Astrocyte (in vitro differentiated cells and primary cell): ENCODE results near the gene EXD2. TPM values are rescaled to one million over a fixed set of nuclear protein-coding genes. Genes with fewer than 3 reads are reported as not detected.

Source experiments
- DNase-seq: peaks from one replicate; pipeline ENCODE4 v3.0.0-alpha.2; 2010; ENCODE audit warnings: low read depth
- FAIRE-seq: peaks from 2 replicates; lab custom pipeline; 2011; peaks lifted over from hg19 to GRCh38; lab: Jason Lieb, UNC
- H2AFZ ChIP-seq: 2 replicates; pipeline ENCODE4 v1.6.0; 2012; ENCODE audit warnings: low read depth, low read length, inconsistent platforms
- H3K27ac ChIP-seq: 2 replicates; pipeline ENCODE4 v1.5.1; 2011; ENCODE audit warnings: low read depth, low read length, inconsistent platforms
- H3K27me3 ChIP-seq: 2 replicates; pipeline ENCODE4 v1.6.0; 2011; ENCODE audit warnings: low read length, inconsistent platforms; ENCODE audit not compliant: insufficient read depth
- H3K36me3 ChIP-seq: 2 replicates; pipeline ENCODE4 v1.5.1; 2011; ENCODE audit warnings: low read length, inconsistent platforms; ENCODE audit not compliant: insufficient read depth
- H3K4me1 ChIP-seq: 2 replicates; pipeline ENCODE4 v1.5.1; 2011; ENCODE audit warnings: low read length, inconsistent platforms; ENCODE audit not compliant: insufficient read depth
- H3K4me2 ChIP-seq: 2 replicates; pipeline ENCODE4 v1.6.0; 2012; ENCODE audit warnings: low read length, inconsistent platforms
- H3K4me3 ChIP-seq: 2 replicates; pipeline ENCODE4 v1.5.1; 2011; ENCODE audit warnings: low read depth, mild to moderate bottlenecking, low read length, inconsistent platforms; ENCODE audit not compliant: insufficient read depth
- H3K79me2 ChIP-seq: 2 replicates; pipeline ENCODE4 v1.6.0; 2012; ENCODE audit warnings: mild to moderate bottlenecking, low read length, inconsistent platforms; ENCODE audit not compliant: insufficient read depth
- H3K9ac ChIP-seq: 2 replicates; pipeline ENCODE4 v1.6.0; 2012; ENCODE audit warnings: mild to moderate bottlenecking, low read length, inconsistent platforms
- H3K9me3 ChIP-seq: 2 replicates; pipeline ENCODE4 v1.5.1; 2012; ENCODE audit warnings: low read depth, mild to moderate bottlenecking, low read length, inconsistent platforms; ENCODE audit not compliant: insufficient read depth
- H4K20me1 ChIP-seq: 2 replicates; pipeline ENCODE4 v1.6.0; 2012; ENCODE audit warnings: low read length, inconsistent platforms; ENCODE audit not compliant: insufficient read depth
- H3K27ac Mint-ChIP-seq: one replicate; pipeline ENCODE4 v1.8.0; 2021; ENCODE audit warnings: mild to moderate bottlenecking, mixed read lengths; ENCODE audit not compliant: unreplicated experiment
- H3K27me3 Mint-ChIP-seq: one replicate; pipeline ENCODE4 v1.8.0; 2021; ENCODE audit warnings: low read depth, mixed read lengths; ENCODE audit not compliant: unreplicated experiment
- H3K36me3 Mint-ChIP-seq: one replicate; pipeline ENCODE4 v1.8.0; 2021; ENCODE audit warnings: low read depth, mixed read lengths; ENCODE audit not compliant: unreplicated experiment
- H3K4me1 Mint-ChIP-seq: one replicate; pipeline ENCODE4 v1.8.0; 2021; ENCODE audit warnings: low read depth, mixed read lengths; ENCODE audit not compliant: unreplicated experiment
- H3K4me3 Mint-ChIP-seq: one replicate; pipeline ENCODE4 v1.8.0; 2021; ENCODE audit warnings: mild to moderate bottlenecking, moderate library complexity, mixed read lengths; ENCODE audit not compliant: unreplicated experiment
- H3K9me3 Mint-ChIP-seq: one replicate; pipeline ENCODE4 v1.8.0; 2021; ENCODE audit warnings: mild to moderate bottlenecking, mixed read lengths; ENCODE audit not compliant: unreplicated experiment
- CTCF ChIP-seq: IDR thresholded peaks from 2 replicates; pipeline ENCODE4 v1.5.1; 2011; ENCODE audit warnings: low read depth, mild to moderate bottlenecking, inconsistent platforms, low read length, moderate library complexity; ENCODE audit not compliant: insufficient read depth
- EZH2 ChIP-seq: IDR thresholded peaks from 2 replicates; pipeline ENCODE4 v1.6.1; 2012; ENCODE audit warnings: mild to moderate bottlenecking, low read length, inconsistent platforms; ENCODE audit not compliant: insufficient read depth
- total RNA-seq: library from RNA; stranded (reverse); gene quantifications from 2 replicates; pipeline ENCODE4 v1.2.1, GENCODE V29; 2021

Gene EXD2
- total RNA-seq, 1 donor from 2014 or later, result 30.7 TPM

- Histone ChIP-seq H3K4me1 (no peaks in the 10 kb centered on the region), H3K36me3 (peaks cover 7% of the 10 kb centered on the region), H4K20me1 (no peaks in the 10 kb centered on the region), H2AFZ (no peak overlapping the region), H3K4me2 (no peak overlapping the region), H3K9me3 (no peaks in the 10 kb centered on the region), H3K9ac (no peak overlapping the region), H3K4me3 (no peak overlapping the region), H3K79me2 (no peaks in the 10 kb centered on the region), H3K27ac (no peak overlapping the region), H3K27me3 (no peaks in the 10 kb centered on the region)
- Mint-ChIP-seq H3K4me3 (no peak overlapping the region), H3K36me3 (peaks cover 27% of the 10 kb centered on the region), H3K4me1 (peaks cover 6% of the 10 kb centered on the region), H3K9me3 (no peaks in the 10 kb centered on the region), H3K27me3 (no peaks in the 10 kb centered on the region), H3K27ac (no peak overlapping the region)
- no peak for FAIRE-seq
- DNase-seq, result no peak
- TF ChIP-seq EZH2 (no peak), CTCF (no peak)
These were observed 44.4 kb downstream of the EXD2 start for GRCh38 chr14:69235708-69236107.

GRCh38 chr14:69237142-69237541 is 45.8 kb downstream of the EXD2 start:
- Mint-ChIP-seq H3K27ac (no peak overlapping the region), H3K36me3 (peaks cover 26% of the 10 kb centered on the region), H3K4me3 (no peak overlapping the region), H3K4me1 (peaks cover 10% of the 10 kb centered on the region), H3K9me3 (no peaks in the 10 kb centered on the region), H3K27me3 (no peaks in the 10 kb centered on the region)
- H3K4me2 ChIP-seq, result no peak overlapping the region
- H3K79me2 ChIP-seq, result no peaks in the 10 kb centered on the region
- no peak overlapping the region for H3K27ac ChIP-seq
- DNase-seq (no peak), FAIRE-seq (no peak)
- H3K4me3 ChIP-seq, result no peak overlapping the region
- peaks cover 4% of the 10 kb centered on the region for H3K36me3 ChIP-seq
- H3K27me3 ChIP-seq, result no peaks in the 10 kb centered on the region
- H4K20me1 ChIP-seq, result no peaks in the 10 kb centered on the region
- no peaks in the 10 kb centered on the region for H3K9me3 ChIP-seq
- no peak for TF ChIP-seq EZH2
- TF ChIP-seq CTCF, result no peak
- H3K9ac ChIP-seq, result no peak overlapping the region
- no peaks in the 10 kb centered on the region for H3K4me1 ChIP-seq
- no peak overlapping the region for H2AFZ ChIP-seq

GRCh38 chr14:69237584-69237983 is 46.3 kb downstream of the EXD2 start:
- DNase-seq (no peak), FAIRE-seq (no peak)
- H3K4me3 ChIP-seq, result no peak overlapping the region
- H3K9me3 ChIP-seq, result no peaks in the 10 kb centered on the region
- H3K4me3 Mint-ChIP-seq, result no peak overlapping the region
- H3K27ac Mint-ChIP-seq, result no peak overlapping the region
- TF ChIP-seq EZH2 (no peak), CTCF (no peak)
- no peak overlapping the region for H3K4me2 ChIP-seq
- no peaks in the 10 kb centered on the region for H3K4me1 ChIP-seq
- no peaks in the 10 kb centered on the region for H4K20me1 ChIP-seq
- peaks cover 26% of the 10 kb centered on the region for H3K36me3 Mint-ChIP-seq
- H3K9me3 Mint-ChIP-seq, result no peaks in the 10 kb centered on the region
- H3K36me3 ChIP-seq, result peaks cover 4% of the 10 kb centered on the region
- no peaks in the 10 kb centered on the region for H3K27me3 ChIP-seq
- H2AFZ ChIP-seq, result no peak overlapping the region
- H3K27me3 Mint-ChIP-seq, result no peaks in the 10 kb centered on the region
- H3K4me1 Mint-ChIP-seq, result peaks cover 11% of the 10 kb centered on the region
- H3K79me2 ChIP-seq, result no peaks in the 10 kb centered on the region
- no peak overlapping the region for H3K9ac ChIP-seq
- no peak overlapping the region for H3K27ac ChIP-seq
